HTERT RPE-1 (cell line): ENCODE measurements around the gene ZNF664.
"Not testable (repeated sequence)": the region's sequence is repeated elsewhere in the genome, so short reads cannot be mapped to it uniquely, and the experiment has no call there.

ENCODE experiments used
- in situ Hi-C: fragments of 300-500 bp; cut with MboI; formaldehyde crosslinking; loops from 4 replicates; pipeline ENCODE4 v1.14.3; 2020; ENCODE audit warnings: low sequenced_read_pairs

ZNF664 gene

DNA sequence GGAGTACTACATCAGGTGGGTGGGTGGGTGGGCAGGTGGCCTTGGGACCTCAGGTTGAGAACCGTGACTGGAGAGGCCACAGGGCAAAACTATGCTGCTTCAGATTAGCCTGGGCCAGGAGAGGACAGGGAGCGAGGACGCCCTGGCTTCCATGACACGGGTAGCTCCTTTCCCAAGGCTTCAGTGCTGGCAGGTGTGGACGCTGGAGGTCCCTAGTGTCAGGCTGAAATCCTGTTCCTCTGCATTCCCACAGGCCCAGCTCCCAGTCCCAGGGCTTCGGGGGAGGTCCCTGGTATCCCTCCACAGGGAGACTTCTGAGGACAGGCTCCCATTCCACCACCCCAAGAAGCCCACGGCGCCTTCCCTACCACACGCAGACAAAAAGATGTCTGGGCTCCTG lies 32.0 kb upstream of the ZNF664 start:
- in situ Hi-C loops = no loop called here

DNA sequence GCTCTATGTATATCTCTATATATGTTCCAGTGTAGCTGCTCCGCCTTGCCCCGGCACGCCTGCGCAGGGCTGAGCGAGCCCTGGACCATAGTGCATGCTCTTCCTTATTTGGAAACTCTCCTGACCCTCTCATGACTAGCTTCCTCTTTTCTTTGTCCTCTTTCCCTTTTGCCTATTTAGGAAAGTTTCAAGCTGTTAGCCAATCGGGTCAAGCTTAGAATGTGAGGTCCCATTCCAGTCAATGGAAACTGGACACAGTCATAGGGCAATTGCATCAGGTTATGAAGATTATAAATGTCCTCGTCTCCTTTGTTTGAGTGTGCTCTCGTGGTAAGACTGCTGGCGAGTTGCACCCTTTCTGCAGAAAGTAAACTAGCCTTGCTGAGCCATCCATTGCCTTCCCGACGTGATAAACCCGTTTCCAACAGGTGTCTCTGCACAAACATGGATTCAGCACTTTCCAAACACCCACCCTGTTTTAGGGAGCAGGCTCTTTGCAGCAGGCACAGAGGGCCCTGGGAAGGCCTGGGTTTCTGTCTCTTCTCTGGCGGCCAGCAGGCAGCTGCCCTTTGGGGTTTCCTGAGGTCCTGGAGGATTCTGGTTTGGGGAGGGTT lies 31.3 kb upstream of the ZNF664 start:
- in situ Hi-C loops = no loop called here

DNA sequence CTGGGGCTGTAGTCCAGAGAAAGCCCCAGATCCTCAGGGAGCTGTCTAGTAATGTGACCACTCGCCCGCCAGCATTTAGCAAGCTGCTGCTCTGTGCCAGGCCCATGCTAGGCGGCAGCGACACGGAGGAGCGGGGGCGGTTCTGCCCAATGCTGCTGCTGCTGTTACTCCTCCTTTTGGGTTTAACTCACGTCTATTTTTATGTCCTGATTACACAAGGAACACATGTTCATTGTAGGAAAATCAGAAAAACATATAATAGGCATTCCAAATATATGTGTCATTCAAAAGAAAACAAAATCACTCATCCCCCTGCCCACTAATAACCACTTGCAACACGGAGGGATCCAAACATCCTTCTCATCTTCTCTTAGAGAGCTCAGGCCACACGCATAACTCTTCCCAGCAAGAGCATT lies 30.8 kb upstream of the ZNF664 start:
- in situ Hi-C loops = no loop called here

DNA sequence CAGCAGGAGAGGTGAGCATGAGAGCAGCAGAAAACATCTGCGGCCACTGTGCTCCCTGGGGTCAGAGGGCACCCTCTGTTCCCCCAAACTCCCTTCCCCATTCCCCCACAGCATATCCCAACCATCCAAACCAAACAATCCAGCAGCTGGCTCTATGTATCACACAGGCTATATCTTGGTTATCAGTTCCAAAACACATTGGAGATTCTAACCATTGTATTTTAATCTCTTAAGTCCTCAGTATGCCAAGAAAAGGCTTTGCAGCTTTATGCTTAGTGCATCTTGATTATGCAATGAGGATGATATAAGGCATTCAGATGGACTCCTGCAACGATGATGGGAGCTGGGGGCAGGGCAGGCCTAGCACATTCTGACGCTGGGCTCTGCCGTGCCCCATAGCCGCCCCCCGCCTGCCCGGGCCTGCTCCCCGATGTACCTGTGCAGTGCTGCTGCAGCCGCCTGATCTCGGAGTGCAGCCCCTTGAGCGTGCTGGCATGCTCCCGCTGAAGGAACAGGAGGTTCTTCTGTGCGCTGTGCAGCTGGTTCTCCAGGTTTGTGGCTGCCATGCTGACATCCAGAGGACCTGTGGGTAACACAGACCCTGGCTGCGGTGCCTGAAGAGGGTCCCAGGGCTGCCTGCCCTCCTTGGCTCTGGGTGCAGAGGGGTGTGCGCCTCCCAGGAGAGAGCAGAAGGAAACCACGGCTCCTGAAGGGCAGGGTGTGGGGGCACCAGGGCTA lies 29.9 kb upstream of the ZNF664 start:
- in situ Hi-C loops = no loop called here

DNA sequence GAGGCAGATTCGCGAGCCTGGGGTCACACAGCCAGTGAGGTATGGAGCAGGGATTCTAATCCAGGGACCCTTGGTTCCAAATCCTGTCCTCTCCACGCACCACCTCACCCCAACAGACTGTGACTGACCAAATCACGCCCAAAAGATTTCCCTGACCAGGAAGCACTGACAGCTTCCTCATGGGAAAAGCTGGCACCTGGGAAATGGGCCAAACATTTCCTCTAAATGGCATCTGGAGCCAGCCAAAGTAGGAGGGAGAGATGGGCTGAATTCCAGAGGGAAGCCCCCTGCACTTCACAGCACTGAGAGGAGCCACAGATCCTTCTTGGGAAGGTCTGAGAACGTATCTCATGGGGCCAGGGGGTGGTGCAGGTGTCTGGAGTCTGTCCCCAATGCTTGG lies 29.2 kb upstream of the ZNF664 start:
- in situ Hi-C loops = no loop called here

DNA sequence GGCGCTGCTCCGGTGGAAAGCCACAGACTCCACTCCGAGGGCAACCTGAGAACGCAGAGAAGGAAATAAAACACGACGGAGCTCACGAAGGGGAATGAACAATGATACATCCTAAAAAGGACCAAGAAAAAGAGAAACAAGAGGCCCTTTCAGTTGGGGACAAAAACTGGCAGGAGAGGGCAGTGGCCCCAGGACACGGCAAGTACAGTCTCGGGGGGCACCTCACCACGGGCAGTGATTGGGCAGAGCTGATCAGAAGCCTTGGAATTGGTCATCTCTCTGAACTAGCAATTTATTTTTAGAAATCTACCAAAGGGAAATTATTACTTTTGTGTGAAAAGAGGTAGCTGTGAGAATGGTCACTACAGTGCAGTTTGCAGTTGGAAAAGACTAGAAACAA lies 28.3 kb upstream of the ZNF664 start:
- in situ Hi-C loops = no loop called here

DNA sequence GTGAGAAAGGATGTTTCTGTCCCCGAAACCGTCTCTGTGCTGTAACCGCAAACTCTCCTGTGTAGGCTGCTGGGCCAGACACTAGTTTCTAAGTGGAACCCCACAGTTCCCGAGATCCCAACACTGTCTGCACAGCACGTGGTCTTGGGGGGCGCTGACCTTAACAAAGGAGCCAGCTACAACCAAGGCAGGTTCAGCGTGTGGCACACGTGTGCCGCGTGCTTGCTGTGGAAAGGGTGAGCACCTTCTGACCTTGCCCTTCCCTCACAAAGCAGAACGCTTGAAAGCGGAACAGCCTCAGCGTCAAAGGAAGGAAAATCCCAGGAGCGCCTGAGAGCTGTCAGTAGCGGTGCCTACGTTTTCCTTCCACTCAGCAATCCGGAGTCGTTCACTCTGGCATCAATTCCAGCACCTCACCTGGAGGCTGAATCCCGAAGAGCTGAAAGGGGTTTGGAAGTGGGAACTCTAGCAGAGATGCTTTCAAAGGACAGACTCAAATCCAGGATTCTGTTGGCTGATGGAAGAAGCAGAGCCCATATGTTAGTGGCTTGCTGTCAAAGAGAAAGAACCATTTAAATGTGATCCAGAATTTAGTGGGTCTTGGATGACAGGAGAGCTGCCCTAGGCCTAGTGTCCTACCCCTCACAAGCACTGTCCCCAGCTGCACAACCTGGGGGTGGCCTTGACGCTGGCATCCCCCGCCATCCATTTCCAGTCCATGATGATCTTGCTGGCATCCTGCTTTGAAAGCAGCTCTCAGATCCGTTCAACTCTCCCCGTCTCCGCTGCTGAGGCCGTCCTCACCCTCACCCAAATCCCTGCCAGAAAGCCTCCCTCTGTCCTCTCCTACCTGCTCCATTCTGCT lies 27.5 kb upstream of the ZNF664 start:
- in situ Hi-C loops = no loop called here

DNA sequence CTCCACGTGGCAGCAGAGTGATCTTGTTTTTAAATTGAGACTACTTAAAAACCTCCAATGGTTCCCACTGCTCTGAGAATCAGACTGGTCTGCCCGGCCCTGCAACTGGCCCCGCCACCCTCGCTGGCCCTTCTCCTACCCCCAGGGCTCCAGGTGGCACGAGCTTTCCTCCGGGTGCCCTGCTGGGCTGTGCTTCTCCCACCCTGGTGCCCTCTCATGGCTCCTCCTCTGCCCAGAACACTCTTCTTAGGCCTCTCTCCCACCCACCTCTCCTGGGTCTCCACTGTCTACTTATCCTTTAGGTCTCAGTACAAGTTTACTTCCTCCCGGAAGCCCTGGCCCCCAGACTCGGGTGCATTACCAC lies 26.9 kb upstream of the ZNF664 start:
- in situ Hi-C loops = no loop called here

DNA sequence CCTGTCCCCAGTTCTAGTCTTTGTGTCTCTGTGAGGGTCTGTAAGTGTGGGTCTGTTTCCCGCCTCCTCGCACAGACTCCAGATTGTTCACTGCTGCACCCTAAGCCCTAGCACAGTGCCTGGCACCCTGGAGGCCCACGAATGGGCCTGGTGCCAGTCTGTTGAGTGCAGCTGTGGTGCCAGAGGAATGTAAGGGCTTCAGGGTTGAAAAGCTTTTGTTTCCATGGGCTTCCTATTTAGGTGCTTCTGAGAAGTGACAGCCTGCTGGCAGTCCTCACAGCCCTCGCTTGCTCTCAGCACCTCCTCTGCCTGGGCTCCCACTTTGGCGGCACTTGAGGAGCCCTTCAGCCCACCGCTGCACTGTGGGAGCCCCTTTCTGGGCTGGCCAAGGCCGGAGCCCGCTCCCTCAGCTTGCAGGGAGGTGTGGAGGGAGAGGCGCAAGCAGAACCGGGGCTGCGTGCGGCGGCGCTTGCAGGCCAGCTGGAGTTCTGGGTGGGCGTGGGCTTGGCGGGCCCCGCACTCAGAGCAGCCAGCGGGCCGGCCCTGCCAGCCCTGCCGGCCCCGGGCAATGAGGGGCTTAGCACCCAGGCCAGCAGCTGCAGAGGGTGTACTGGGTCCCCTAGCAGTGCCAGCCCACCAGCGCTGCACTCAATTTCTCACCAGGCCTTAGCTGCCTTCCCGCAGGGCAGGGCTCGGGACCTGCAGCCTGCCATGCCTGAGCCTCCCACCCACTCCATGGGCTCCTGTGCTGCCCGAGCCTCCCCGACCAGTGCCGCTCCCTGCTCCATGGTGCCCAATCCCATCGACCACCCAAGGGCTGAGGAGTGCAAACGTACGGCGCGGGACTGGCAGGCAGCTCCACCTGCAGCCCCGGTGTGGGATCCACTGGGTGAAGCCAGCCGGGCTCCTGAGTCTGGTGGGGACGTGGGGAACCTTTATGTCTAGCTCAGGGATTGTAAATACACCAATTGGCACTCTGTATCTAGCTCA lies 26.2 kb upstream of the ZNF664 start:
- in situ Hi-C loops = not testable (repeated sequence)

DNA sequence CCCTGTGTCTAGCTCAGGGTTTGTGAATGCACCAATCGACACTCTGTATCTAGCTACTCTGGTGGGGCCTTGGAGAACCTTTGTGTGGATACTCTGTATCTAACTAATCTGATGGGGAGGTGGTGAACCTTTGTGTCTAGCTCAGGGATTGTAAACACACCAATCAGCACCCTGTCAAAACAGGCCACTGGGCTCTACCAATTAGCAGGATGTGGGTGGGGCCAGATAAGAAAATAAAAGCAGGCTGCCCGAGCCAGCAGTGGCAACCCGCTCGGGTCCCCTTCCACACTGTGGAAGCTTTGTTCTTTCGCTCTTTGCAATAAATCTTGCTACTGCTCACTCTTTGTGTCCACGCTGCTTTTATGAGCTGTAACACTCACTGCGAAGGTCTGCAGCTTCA lies 25.5 kb upstream of the ZNF664 start:
- in situ Hi-C loops = not testable (repeated sequence)

DNA sequence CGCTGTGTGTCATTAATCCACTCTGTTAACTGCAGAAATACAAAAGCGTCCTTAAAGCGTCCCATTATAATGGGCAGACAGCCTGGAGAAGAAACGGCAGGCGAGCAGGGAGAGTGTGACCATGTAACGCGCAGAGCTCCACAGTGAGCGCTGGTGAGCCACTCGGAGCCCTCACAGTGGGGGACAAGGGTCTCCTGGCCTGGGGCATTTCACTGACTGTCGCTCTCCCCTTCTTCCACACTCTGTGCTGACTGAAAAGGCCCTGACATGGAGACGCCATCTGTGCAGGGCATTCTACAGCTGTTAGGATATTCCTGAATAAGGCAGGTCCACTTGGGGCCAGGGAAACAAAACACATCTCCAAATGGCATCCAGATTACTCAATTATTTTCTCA lies 24.6 kb upstream of the ZNF664 start:
- in situ Hi-C loops = no loop called here

DNA sequence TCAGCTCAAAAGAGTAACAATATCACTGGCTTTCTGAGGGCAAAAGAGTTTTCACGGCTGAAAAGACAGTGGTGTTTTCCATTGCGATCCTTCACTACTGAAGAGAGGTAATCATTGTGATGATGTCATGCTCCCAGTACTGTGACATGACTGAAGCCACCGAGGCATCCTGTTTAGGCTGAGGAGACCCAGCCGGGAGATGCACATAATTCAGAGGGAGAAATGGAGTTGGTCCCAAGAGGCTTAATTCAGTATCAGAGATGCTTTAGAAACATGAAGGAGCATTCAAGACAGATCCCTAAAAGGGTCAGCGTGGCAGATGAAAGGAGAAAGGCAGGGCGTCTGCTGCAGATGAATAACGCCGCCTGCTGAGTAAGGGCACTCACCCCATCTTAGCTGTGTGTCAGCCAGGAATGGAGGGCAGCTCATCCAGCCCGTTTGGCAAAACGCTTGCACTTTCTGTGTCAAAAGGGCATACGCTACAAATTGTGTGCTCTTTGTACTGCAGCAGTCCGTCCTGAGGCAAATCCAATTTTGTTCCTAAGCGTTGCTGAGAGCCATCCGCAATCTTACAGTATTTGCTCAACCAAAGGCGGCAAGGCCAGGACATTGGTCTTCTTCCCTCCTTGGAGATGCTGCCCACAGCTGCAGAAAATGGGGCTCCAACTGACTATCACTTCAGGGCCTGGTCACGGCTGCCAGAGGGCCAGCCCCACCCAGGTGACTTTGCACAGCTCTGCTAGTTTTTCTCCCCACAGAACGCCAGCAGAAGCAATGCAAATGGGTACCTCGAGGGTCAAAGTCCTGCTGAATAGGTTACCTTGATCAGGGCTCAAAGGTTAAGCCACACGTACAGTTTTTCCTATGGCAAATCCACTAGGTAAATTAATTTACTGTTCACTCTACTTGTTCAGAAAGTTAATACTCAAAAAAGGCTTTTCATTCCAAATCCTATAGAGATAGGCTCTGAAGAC lies 23.9 kb upstream of the ZNF664 start:
- in situ Hi-C loops = no loop called here

DNA sequence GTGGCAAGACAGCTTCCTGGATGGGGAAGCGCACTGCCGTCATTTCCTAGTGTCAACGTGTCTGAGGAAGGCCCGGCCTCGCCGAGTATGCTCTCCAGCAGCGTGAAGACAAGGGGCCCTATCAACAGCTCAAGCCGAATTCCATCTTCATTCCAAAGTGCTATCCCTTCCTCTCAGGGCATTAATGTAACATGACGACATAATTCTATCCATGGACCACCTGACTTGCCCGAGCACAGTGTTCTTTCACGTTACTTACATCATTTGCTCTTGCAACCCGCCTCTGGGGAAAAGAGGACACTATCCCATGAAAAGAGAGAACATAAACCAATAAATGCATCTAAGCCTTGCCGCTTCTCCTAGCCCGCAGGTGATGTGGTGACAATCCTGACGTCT lies 23.2 kb upstream of the ZNF664 start:
- in situ Hi-C loops = no loop called here

DNA sequence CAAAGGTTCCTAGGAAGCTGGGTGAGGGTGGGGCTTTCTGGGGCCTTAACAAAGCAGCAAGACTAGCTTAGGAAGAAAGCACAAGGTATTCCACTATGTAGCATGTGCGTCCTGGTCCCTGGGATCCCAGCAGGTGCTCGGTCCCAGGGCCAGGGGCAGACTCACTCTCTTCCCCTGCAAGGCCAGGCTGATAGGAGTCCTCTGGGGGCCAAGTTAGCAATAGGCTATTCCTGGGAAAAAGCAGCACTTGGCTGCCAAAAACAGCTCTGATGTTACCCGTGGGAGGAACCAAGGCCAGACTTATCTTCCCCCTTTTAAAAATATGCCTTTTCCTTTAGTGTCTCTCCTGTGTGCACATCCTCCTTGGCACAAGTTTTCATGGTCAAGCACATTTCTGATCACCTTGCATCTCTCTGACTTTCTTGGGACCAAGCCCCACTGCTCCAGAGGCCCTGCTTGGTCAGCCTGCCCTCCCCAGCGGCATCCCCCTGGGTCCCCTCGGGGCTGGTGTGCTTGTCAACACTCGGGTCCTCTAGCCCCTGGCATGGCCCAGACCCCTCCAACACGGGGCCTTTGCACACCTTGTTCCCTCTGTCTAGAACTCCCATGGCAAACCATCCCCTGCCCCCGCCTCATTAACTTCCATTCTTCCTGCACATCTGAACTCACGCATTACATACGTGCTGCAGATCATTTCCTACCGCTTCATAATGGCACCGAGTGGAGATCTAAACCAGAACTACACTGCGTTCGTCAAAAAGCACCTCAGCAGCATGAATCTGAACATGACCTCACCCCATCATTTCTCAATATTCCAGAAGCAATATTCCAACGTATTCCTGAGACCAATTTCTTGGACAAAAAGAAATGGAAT lies 22.3 kb upstream of the ZNF664 start:
- in situ Hi-C loops = no loop called here

DNA sequence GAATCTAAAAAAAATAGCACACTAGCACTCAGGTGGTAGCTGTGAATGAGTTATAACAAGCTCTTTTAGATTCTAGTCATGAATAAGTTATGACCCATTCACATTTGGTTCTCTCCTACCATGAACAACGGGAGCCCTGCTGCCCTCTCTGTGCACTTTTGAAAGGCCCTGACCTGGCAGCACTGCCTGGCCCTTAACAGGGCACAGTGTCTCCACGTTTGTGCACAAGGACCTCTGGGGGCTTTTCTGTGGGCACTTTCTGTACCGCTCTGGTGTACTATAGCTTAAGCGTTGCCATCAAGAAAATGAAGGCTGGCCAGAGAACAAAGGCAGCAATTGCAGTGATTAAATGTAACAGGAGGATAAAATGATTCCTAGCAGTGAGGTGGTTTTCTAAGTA lies 21.5 kb upstream of the ZNF664 start:
- in situ Hi-C loops = no loop called here

DNA sequence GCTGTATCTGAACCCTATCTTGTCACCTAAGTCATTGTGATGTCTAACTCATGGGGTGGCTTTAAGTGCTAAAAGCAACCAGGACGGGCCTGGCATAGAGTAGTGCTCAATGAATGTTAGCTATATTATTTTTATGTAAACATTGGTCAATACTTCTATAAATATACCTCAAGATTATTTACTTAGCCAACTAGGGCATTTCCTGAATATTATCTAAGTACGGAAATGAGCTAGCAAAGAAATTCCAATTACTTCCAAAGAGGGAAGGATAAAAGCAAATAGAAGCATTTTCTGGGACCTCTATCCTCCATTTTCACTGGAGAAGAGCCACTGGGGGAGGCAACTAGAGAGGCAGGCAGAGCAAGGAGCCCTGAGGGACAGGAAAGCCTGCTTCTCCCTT lies 21.0 kb upstream of the ZNF664 start:
- in situ Hi-C loops = no loop called here

DNA sequence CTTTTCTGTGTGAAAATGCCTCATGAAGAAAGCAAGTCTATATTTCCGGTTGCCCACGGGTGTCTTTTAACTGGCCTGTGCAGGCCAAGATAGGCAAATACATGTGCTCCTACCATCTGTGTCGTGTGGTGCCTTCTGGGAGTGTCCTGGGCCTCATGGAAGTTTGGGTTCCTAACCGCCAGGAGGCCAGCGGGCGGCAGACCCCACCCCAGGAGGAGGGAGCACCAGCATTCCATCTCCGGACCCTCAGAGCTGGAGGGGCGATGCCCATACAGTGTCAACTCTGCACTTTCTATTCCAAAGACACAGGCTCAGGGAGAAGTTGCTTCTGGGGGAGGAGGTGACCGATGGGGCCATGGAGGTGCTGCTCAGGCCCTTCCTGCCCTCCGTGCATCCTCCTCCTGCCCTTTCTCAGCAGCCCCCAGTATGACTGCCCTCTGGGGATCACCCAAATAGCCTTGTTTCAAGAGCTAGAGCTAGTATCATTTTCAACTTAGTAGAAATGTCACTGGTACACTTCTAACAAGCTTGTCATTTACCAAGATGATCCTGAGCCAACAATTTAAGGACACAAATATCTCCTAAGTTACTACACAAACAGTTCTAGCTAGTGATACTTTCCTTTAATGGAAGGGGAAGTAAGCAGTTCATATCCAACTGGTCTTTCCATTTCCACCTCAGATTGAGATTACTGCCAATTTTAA lies 18.2 kb upstream of the ZNF664 start:
- in situ Hi-C loops = no loop called here

DNA sequence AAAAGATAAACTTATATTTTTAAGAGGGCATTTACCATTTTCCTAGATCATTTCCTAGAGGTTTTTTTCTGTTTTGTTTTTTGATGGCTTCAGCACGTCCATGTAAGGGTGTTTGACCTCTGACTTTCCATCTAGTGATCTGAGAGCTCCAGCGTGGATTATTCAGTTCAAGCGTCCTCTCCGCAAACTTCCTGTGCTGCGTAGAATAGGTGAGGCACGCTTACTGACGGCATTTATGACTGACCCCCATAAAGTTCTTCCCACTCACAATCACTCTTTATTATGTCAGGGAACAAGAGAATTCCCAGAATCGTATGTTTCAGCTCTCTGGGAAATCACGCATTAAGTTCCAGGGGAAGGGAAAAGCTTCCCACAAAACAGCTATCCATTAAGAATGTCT lies 16.8 kb upstream of the ZNF664 start:
- in situ Hi-C loops = no loop called here
